ENCODE data around the gene RAD51.

Gene RAD51

DNA sequence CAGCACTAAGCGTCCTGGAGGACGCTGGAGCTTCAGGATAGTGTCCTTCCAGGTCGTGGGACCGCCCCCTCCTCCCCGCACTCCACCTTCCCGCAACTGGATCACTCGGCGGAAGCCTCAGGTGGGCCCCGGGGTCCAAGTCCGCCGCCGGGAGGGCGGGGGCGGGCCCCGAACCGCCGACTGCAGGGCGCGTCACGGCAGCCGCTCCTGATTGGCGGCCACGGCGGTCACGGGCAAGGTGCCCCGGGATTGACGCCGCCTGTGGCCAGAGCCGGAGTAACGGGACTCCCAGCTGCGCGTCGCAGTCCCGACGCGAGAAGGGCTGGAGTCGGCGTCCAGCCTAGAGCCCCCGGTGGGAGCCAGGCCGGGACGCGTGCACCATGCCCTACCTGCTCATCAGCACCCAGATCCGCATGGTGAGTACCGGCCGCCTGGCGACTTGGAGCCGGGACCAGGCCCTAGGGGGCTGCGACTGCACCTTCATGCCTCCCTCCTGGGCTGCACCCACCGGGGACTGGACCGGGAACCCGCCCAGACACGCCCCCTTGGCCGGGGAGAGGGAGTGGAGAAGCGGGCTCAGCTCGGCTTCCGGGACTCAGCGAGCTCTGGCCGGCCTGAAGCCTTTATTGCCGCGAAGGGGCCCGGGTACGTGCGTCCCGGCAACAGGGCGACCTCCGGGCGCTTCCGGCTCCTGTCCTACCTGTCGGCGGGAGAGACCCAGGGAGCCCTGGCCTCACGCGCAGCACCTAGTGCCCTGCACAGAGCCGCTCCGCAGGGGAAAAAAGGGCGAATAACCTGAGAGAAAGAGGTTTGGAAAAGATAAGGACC, 69.0 kb downstream of the RAD51 start, which contains the start of gene GCHFR:
Gene GCHFR, plus strand, starts transcription at position 268 of the 828 bp plus-strand sequence. Its CDS starts 113 bp downstream, at position 381.
- DNase-seq, result peak; percentile 66

DNA sequence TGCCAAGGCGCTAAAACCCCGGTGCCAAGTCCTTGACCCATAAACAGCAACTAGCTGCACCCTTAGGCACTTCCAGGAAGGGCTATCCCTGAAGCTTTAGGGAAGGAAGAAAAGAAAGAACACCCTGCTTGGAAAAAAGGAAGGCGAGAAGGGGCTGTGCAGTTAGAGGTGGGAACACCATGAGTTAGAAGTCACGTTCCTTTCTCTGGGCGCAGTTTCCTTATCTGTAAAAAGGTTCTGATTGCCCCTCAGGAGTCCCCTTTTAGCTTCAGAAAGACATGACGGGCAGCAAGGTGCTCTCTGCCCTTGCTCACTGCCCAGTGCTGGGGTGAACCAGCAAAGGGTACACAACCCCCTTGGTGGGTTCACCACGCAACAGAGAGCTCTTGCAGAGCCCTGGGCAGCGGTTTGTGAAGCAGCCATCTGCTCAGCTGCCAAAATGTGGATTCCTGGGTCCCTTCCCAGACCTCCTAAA, 69.7 kb downstream of the RAD51 start:
- no peak for DNase-seq

DNA sequence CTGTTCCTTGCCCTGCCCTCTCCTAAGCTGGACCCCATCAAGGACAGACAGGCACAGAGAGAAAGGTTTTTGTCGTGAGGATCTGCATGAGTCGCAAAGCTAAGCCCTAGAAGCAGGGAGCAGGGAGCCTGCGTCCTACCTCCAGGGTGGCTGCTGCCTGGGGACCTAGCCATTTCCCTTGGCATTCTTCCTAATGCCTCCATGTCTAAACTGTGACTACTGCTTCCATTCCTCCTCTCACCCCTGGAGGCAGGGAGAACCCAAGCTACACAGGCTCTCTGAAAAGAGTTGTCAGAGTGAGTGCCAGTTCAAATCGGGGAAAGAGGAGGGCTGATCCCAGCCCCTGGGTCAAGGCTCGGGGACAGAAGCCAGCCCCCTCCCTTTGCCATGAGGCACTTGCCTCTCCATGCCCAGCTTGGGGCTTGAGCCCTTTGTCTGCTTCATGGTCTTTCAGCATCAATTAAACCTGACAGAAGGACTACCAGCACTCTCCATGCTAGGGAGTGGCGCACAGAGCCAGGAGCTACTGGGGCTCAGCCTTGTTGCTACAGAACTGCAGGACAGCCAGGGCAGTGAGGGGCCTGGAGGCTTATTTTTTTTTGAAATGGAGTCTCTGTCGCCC, 71.3 kb downstream of the RAD51 start:
- DNase-seq, result no peak

DNA sequence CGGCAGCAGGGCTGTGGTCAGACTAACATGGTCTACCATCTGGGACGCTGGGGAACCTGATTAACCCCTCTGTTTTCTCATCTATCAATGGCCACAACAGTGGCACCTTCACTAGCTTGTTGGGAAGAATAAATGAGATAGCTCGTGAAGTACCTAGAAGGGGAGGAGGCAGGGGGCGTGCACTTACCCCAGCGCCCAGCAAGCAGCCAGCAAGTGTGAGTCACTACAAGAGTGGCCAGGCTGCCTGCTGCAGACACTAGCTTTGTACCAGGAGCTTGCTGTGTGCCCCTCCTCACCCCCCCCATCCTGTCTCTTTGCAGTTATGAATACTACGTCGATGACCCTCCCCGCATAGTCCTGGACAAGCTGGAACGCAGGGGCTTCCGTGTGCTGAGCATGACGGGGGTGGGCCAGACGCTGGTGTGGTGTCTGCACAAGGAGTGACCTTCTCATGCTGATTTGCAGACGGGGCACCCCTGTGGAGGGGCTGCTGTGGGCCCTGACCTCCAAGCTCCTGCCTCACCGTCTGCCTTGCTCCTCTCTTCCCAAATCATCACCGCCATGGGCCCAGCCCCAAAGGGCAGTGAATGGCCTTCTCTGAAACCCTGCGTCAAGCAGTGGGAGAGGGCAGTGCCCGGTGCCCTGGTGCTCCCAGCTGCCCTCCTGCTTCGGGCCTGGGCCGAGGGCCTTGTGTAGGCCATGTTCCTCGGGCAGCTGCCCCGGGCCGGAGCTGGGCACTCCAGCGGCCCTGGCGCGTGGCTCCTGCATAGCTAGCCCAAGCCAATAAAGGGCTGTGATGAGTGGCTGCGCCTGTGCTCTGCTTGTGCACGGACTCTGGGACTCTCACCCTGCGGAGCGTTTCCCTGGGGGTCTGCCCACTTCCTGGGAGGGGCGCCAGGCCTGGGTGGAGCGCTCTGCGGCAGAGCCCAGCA, 72.2 kb downstream of the RAD51 start:
- DNase-seq, result no peak

DNA sequence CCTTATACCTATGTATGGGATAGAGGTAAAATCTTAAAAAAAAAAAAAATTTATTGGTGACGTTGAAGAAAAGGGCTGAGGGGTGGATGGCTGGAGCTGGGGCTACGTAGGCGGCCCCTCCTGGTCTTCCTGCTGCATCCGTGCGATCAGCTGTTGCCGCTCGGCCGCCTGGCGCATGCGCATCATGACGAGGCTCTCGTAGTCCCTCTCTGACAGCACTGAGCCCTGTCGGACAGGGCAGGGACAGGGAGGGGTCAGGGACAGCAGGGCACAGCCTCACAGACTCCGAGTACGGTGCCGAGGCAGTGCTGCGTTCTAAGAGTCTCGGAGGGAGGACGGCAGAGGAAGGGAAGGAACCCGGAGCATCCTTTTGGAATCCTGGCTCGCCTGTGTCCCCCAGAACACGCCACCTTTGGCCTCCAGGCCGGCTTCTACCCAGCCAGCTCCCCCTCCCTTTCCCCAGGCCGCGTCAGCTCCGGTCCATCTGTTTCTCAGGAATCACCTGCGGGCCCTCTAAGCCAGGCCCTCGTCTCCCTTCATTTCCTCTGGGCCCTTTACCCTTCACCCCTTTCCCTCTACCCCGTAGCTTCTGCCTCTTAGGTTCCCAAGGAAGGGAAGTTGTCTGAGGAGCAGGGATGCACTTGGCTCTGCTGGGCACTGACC, 73.0 kb downstream of the RAD51 start:
- no peak for DNase-seq

DNA sequence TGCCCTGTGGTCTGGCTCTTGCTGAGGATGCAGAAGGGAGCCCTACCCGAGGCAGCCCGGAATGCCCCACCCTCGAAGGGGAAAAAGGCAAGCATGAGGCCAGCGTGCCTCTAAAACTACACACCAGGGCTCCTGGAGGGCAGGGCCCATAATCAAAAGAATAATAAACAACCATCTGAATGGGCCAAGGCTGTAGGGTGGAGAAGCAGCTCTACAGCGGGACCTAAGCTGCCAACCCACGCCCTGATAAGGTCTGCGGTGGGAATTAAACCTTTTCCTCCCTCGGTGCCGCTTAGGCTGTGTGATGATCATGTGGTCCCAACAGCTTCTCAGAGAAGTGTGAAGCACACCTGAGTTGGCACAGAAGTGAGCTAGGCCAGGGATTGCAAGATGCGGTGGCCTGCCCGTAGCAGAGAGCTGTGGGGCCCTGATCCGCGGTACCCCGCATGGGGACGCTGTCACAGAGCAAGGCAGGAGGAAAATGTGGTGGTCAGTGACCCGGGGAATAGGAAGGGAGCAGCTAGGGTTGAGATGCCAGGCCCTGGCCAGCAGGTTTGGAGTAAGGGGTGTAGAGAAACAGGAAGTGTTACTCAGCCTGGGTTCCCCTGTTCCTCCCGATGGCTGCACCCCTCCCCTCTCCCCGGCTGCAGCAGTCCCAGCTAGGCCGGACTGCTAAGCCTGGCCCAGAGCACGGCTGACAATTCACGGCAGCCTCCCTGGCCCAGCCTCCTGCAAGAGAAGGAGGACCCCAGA, 73.7 kb downstream of the RAD51 start:
- DNase-seq, result no peak

DNA sequence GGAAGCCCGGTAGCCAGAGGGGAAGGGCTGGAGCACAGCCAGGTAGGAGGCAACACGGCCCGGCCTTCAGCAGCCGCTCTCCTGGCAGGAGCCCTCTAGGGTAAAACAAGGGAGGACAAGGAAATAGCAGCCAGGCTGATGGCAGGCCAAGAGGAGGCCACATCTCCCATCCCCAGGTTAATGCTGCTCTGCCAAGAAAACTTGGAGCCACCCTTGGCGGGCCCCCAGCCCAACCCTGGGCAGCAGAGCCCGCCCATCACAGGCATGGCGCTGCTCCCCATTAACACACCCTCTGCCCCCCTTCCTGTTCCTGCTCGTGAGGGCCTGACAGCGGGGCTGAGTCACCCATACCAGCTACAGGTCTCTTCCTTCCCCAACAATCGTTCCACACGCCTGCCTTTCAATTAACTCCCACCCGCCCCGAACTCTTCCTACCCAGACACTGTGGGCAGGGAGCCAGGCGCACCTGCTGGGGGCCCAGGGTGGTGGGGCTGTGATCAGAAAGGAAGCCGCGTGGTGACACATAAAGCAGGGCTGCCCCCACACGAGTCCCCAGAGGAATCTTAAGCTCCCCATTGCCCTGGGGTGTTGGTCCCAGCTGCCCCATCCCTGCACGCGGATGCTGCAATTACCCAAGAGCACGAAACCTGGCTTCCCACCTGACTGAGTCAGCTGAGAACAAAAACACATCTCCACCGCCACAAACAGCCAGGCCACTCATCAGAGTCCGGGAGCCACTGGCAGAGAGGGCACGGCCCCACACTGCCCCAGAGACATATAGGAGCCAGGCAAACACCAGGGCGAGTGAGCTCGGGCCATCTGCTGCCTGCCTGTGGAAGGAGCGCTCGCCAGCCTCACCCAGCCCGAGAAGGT, 74.5 kb downstream of the RAD51 start, which contains the start of gene C15orf62:
Gene C15orf62, plus strand, starts transcription at position 707 of the 873 bp plus-strand sequence. CDS start 516 bp downstream, outside the sequence.
- DNase-seq, result no peak

DNA sequence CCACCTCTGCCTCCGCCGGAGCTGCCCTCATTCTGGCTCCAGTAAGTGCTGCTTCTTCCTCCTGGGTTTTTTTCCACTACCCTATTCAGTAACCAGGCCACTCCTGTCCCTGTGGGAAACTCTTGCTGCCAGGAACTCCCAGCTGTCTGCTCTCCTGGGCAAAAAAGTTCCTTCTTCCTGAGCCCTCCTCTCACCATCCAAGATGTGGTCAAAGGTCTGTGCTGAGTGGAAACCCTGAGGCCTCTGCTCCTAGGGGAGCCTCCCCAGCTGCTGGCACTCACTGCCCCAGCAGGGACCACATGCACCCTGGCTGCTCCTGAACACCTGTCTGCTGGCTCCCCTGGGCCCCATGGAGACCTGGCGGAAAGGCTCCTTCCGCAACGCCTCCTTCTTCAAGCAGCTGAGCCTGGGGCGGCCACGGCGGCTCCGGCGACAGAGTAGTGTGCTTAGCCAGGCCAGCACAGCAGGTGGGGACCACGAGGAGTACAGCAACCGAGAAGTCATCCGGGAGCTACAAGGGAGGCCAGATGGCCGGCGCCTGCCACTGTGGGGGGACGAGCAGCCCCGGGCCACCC, 75.3 kb downstream of the RAD51 start:
- no peak for DNase-seq

DNA sequence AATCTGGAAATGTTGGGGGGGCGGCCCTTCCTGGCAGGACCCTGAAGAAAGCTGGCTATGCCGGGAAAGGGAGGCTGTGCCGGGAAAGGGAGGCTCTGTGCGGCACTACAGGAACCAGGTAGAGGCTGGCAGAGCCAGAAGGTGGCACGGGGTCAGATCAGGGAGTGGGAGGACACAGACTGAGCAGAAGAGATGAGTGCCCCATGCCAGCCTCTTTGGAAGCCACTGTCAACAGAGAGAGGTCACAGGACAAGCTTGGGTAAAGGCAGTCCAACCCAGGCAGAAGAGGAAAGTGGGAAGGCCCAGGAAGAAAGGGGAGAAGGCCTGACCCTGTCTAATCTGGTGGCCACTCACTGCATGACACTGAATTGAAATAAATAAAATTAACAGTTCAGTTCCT, 76.3 kb downstream of the RAD51 start:
- DNase-seq, result no peak

DNA sequence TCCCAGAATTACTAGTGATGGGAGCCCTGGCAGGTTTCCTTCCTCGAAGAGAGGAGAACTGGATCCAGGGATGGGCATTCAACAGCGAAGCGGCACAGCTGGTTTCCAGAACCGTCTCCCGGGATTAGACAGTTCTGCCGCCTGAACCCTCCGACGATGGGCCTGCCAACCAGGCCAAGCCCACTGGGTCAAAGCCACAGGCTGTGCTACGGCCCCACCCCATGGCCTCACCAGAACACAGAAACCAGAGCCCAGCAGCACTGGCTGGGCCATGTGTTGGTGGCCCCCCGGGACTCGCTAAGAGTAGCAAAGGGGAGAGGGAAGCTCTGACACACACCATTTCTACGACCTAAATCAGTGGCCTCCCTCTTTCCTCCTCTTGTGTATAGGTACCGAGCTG, 77.0 kb downstream of the RAD51 start:
- DNase-seq, result no peak

DNA sequence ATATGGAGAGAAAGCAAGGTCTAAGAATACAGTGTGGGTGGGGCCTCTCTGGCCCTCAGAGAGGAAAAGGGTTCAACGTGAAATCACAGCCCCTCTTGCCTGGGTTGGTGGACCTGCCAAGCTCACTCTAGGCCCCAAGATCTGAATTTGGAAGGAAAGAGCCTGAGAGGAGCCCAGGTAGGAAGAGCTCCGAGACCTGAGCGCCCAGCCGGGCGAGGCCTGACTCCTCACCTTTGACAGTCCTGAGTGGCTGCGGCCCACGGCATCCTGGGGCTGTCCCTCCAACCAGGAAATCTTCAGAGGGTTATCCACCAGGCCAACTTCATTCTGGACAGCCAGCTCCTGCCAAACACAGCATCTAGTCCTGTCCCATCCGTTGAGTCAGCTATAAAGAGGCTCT, 78.5 kb downstream of the RAD51 start:
- no peak for DNase-seq

DNA sequence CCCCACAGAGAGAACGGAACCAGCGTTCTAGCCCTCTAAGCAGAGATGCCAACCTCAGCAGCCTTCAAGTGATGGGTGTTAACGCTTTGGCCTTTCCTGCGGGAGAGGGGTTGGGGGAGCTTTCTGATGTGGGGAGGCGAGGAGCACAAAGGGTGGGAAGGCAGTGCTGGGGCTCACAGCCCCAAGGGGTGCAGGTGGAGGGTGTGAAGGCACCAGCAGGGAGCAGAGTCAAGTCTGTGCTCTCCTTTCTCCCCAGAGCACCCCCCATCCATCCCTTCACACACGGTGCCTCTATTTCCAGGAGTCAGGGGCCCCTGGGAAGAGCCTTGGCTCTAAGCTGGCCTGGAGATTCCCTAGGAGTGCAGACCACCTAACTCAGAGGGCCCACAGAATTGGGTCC, 78.9 kb downstream of the RAD51 start:
- no peak for DNase-seq

DNA sequence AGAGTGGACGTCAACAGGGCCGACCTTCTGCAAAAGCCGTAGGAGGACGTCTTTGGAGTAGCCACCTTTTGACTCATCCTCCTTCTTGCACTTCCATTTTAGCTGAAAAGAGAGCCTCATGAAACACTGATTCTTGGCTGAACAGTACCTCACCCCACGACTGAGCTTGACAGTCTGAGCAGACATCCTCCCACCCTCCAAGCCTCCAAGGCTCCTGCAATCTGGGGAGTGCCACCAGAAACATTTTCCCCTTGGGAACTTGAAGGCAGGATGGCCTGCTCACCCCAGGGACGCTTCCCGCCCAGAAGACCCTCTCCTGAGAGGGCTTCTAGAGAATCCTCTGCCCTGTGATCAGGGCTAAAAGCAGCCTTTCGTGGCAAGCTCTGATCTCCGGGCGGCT, 80.0 kb downstream of the RAD51 start:
- DNase-seq, result no peak

DNA sequence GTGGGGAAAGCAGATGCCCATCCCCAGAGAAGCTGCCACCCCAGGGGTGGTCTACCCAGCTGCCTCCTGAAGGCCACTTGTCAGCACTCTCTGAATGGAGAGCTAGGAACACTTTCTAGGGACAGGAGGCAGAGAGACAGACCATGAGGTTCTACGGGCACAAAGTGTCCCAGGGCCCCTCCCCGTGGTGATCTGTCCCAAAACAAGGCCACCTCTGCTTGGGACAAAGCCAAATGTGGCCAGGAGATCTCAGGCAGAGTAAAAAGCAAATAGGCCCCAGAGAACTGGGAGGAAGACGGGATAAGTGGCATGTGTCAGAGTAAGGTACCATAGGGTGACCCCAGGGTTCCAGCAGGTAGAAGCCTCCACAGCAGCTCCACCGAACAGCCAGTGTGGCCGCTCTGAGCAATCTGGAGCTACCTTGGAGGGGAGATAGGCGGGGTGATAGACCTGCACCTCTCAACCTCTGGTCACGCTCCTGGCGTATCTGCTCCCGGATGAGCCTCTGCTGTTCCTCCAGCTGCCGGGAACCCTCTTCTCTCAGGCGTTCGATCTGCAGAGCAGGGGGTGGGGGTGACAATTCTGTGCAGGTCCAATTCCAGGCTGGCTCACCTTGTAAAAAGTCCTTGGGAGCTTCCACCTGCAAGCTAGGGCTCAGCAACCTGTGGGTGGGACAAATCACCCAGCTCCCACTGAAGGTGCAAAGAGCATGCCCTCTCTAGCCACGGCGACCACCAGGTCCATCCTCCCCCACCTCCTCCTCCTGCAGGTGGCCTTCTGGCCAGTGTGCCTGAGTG, 81.0 kb downstream of the RAD51 start:
- no peak for DNase-seq

DNA sequence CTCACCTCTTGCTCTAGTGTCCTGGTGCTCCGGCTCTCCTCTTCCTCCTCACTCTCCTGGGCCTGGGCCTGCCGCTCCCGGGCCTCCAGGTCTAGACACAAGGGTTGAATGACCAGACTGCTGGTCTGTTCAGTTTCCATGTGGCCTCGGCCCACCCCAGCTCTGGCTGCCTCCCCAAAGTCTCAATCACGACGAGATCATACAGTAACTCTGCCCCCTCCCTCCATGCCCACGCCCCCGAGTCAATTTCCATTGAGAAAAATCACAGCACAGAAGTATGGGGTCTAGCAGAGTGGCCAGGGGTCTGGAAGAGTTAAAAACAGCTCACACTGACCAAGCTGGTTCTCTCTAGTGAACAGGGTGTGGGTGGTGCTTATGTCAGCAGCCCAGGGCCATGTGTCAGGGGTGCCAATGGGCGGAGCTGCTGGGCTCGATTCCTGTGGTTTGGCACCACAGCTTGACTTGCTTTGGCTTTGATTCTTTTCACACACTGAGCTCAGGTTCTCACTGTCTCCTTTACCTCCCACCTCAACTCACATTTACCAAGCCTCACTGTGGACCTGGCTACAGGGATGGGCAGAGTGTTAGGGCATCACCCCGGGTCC, 81.7 kb downstream of the RAD51 start:
- DNase-seq, result peak; percentile 51

Measured in activated CD4-positive, alpha-beta T cell treated with anti-CD3 and anti-CD28 coated beads, Interleukin-2, amount 50 U/mL, for 16 hours (primary cell).